Daoy (cell line): ENCODE measurements around the gene TMEM109. TPM values are rescaled to one million over a fixed set of nuclear protein-coding genes. Genes with fewer than 3 reads are reported as not detected.
A peak's percentile ranks its signal among the peaks of the same experiment; 100 is the strongest.

Experiments used
- DNase-seq: peaks from one replicate; pipeline ENCODE4 v3.0.0-alpha.2; 2015; ENCODE audit warnings: low read depth
- total RNA-seq: library from RNA; depleted of rRNA; stranded (reverse); fragments of >200 nt; shearing (Covaris generic); gene quantifications from 2 replicates; pipeline ENCODE4 v1.2.3, GENCODE V29; 2014; rRNA removed

The TMEM109 gene, protein sequence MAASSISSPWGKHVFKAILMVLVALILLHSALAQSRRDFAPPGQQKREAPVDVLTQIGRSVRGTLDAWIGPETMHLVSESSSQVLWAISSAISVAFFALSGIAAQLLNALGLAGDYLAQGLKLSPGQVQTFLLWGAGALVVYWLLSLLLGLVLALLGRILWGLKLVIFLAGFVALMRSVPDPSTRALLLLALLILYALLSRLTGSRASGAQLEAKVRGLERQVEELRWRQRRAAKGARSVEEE
- total RNA-seq = 54.5 and 56.6 TPM in 2 replicates

DNA sequence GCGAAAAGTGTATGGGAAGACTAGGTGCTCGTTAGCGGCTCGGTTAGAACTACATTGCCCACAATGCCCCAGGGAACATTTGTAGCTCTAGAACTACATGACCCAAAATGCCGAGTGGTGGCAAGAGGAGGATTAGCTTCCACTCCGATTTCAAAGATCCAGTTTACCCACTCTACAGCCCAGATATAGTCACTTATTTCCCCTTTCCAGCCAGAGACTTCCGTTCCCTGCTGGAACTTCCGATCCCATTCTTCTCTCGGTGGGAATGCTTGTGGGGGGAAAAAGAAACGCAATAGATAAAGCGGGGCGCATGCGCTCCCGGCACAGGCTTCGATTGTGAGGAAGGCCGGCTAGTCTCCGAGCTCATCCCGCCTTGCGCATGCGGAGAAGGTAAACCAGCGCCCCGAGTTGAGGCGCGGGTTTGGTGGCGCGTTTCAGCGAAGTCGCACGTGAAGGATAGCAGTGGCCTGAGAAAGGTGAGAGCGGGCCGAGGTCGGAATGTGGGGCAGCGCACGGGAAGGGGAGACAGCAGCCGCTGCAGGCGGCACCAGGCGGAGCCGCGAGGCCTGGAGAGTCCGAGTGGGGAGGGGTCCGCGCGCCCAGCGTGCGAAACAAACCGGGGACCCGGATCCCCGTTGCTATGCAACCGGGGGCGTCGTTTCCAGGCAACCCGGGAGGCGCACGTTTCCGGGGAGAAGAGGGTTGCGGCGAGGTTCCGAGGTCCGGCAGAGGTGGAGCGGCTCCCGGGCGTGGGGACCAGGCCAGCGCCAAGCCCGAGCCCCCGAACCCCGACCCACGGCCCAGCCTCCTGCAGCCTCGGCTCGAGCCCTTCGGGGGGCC, at the start of gene TMEM109:
TSS of gene TMEM109 (plus strand) at position 366 of the 840 bp plus-strand sequence. CDS start 5,536 bp downstream, outside the sequence.
- DNase-seq = peak; percentile 91

DNA sequence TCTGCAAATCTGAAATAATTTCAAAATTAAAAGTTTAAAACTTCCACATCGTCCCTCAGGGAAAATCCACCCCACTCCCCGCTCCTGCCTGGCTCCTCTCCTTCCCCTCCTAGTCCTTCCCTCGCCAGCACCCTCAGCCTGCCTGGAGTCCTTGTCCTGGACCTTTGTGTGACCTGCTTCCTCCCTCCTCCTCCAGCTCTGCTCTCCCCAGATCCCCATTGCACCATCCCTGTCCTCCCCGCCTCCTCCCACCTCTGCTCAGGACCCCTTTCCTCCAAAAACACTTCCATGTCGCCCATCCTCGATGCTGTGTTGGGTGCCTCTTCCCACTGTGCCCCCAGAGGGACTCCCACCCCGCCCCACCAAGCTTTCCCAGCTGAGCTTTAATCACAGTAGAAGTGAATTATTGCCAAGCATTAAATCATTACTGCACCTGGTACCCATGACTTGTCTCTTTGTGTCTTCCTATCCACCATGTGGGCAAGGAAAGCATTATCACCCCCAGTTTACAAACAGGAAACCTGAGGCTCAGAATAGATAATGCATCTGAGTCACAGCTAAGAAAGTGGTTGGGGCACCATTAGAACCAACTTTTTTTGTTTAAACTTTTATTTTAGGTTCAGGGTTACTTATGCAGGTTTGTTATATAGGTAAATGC, 49.0 kb upstream of the TMEM109 start:
- no peak for DNase-seq

DNA sequence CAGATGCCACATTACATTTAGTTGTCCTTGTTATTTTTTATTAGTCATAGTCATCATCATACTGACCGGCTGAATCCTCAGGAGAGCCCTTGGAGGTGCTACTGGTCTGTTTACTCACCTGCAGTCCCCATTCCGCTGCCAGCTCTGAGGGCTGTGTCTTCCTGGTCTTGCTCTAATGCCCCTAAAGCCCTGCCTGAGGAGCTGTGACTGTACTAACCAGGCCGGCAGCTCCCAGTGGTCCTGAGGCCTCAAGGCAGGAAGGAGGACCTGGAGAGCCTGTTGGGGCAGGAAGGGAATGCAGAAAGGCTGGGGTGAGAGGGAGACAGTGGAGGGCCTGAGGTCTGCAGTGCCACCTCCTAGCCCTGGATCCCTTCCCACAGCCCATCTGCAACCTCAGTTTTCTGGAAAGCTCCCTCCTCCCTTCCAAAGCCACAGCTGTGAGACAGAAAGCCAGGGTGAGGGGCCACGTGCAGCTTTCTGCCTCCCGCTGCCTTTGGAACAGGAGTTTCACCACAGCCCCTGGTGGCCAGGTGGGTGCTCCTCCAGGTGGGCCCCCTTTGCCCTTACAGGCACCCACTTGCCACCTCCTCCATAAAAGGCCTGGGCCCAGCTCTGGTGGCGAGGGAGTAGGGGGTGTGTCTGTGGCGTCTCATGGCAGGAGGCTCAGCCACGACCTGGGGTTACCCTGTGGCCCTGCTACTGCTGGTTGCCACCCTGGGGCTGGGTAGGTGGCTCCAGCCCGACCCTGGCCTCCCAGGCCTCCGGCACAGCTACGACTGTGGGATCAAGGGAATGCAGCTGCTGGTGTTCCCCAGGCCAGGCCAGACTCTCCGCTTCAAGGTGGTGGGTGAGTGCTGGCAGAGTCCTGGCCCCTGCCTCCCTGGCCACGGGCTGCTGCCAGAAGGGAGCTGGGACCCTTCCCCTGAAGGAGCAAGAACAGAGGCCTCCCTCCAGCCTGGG, 46.8 kb upstream of the TMEM109 start, which contains the start of gene ZP1:
TSS of gene ZP1 (plus strand) at position 632 of the 960 bp plus-strand sequence. CDS start at position 652, 20 bp downstream.
- no peak for DNase-seq

DNA sequence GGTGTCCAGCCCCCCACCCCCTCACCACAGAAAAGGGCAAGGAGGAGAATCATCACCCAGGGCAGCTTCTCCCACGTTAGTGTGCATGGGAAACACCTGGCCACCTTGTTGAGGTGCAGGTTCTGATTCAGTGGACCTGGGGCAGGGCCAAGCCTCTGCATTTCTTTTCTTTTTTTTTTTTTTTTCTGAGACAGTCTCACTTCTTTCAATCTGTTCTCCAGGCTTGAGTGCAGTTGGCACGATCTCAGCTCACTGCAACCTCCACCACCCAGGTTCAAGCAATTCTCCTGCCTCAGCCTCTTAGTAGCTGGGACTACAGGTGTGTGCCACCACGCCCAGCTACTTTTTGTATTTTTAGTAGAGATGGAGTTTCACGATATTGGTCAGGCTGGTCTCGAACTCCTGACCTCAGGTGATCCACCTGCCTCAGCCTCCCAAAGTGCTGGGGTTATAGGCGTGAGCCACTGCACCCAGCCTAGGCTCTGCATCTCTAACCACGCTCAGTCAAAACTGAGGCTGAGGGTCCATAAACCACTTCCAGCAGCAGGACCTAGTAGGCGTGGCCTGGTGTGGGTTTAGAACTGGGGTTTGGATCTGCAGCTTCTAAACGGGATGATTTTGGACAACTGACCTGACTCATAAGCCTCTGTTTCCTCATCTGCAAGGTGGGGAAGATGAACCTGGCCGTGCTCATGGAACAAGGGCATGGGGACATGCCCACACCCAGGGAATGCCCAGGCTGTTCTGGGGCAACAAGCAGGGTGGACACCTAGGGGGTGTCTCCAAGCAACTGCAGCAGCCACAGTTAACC, 45.9 kb upstream of the TMEM109 start:
- no peak for DNase-seq

DNA sequence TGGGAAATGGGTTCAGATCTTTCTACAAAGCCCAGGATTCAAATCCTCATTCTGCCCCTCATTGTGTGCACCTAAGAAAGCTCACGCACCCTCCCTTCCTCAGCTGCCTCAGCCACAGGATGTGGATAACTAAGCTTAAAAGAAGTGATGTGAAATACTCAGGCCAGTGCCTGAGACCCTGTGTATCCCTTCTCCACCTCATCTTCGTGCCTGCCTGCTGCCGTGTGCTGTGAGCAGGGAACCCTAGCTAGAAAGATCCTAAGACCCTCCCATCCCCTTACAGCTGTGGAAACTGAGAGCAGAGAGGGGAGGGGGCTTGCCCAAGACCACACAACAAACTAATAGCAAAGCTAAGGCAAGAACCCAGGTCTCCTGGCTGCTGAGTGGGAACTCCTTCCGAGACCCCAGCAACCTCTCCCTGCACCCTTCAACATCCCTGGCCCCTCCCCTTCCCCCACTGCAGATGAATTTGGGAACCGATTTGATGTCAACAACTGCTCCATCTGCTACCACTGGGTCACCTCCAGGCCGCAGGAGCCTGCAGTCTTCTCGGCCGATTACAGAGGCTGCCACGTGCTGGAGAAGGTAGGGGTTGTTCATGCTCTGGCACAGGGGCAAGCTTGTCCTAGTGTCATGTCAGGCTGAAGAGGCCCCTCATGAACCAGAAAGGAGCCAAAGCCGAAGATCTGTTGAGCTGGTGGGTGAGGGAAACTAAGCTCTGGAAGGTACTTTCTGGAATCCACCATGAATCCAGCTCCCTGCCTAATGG, 45.1 kb upstream of the TMEM109 start:
- DNase-seq = no peak

DNA sequence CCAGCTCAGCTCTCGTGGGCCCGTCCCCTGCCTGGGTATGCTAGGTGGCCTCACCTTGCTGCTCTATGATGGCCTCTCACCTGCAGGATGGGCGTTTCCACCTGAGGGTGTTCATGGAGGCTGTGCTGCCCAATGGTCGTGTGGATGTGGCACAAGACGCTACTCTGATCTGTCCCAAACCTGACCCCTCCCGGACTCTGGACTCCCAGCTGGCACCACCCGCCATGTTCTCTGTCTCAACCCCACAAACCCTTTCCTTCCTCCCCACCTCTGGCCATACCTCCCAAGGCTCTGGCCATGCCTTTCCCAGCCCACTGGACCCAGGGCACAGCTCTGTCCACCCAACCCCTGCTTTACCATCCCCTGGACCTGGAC, 44.5 kb upstream of the TMEM109 start:
- DNase-seq = no peak

DNA sequence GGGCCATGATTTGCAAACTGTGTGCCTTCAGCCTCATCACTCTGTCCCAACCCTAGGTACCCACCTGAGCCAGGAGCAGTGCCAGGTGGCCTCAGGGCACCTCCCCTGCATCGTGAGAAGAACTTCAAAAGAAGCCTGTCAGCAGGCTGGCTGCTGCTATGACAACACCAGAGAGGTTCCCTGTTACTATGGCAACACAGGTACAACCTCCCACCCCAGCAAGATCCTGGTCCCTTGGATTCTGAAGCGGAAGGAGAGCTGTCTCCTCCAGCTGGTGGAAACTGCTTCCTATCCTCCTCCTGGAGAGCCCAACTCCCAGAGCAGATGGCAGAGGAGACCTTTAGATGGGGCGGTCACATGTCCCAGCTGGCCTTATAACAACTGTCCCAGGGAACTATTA, 43.7 kb upstream of the TMEM109 start:
- DNase-seq = no peak

DNA sequence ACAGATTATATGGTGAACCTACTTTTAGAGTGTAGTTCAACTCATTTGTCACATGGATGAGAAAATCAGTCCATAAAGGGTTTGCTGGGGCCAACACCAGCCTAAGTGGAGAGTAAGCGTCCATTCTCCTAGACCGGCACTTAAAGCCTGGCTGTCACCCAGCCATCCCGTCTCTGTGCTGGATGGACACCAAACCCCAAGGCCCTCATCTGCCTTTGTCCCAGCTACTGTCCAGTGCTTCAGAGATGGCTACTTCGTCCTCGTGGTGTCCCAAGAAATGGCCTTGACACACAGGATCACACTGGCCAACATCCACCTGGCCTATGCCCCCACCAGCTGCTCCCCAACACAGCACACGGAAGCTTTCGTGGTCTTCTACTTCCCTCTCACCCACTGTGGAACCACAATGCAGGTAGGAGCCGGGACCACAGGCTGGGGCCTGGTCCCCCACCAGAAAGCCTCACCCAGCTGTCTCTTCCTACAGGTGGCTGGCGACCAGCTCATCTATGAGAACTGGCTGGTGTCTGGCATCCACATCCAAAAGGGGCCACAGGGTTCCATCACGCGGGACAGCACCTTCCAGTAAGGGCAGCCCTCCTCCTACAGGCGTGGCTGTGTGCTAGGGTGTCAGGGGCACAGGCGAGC, 43.1 kb upstream of the TMEM109 start:
- DNase-seq = no peak

DNA sequence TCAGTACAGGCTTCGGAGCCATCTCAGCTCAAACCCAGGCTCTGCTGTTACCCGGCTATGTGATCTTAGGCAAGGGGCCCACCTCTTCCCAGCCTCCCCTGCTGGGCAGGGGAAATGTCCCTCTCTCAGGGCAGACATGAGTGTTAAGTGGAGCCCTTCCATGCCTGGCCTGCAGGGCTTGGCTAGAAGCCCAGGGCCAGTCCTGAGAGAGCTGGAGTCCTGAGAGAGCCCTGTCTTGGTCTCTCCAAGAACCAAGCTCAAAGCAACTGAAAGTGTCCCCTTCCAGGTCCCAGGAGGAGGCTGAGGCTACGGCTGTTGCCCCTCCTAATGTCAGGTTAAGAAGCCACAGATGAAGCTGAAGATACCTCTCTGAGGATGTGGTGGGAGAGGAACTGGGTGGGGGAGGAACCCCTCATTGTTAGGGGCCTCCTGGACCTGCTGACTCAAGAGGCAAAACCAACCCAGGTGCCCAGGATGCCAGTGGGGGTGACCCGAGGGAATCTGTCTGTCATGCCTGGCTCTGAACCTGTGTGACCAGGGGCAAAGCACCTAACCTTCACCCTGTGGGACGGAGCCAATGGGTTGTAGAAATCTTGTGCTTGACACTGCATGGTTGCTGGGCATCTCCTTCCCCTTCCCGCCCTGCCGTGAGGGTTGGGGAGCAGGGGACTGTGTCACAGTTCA, 42.4 kb upstream of the TMEM109 start:
- DNase-seq = peak; percentile 23

DNA sequence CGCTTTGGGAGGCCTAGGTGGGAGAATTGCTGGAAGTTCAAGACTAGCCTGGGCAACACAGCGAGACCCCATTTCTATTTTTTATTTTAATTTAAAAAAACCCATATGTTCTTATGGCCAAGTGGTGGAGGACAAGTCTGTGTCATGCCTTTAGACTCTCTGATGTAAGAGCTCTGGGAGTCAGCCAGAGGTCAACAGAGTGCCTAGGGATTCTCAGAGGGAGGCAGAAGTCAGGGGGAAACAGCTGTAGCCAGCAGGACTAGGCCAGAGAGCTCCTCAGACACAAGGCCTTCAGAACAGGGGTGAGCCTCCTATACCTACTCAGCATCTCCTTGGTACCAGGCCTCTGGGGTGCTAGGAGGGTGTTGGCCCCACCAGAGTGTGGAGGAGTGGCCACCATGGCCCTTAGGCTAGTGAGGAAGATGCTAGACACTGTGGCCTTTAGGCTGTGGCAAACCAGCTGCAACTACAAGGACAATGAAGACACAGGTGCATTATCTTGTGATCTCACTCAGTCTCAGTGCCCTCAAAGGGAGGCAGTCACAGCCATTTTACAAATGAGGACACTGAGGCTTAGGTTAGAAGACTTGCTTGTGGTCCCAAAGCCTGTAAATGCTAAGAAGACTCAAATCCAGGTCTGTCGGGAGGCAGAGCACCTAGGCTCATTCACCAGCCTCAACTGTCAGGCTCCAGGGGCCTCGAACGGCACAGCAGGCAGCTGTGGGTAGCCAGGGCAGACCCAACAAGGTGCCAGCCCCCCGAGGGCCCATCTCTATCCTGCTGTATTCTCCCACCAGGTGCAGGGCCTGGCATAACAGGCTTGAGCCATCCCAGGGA, 41.6 kb upstream of the TMEM109 start:
- DNase-seq = peak; percentile 44

DNA sequence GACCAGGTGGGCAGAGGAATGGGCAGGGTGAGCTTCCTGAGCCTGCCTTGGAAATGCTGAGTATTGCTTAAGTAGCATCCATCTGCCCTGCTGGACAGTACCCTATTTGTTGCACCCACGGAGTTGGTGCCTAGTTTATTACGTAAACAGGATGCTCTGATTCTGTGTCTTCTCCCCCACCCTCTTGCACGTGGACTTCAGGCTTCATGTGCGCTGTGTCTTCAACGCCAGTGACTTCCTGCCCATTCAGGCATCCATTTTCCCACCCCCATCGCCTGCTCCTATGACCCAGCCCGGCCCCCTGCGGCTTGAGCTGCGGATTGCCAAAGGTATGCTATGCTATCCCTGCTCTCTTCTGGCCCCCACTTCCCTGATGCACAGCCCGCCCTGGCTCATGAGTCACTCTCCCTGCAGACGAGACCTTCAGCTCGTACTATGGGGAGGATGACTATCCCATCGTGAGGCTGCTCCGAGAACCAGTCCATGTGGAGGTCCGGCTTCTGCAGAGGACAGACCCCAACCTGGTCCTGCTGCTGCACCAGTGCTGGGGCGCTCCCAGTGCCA, 40.9 kb upstream of the TMEM109 start:
- DNase-seq = peak; percentile 94

DNA sequence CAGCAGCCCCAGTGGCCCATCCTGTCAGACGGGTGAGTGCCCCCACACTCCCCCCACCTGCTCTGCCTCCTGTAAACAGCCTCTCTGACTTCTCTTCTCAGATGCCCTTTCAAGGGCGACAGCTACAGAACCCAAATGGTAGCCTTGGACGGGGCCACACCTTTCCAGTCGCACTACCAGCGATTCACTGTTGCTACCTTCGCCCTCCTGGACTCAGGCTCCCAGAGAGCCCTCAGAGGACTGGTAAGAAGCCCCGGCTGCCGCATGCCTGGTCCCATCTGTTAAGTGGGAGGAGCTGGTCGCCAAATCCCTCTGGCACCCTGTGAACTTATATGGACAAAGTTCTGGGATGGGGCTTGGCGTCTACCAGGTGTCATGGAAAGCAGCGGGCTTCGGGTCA, 40.4 kb upstream of the TMEM109 start:
- DNase-seq = no peak

DNA sequence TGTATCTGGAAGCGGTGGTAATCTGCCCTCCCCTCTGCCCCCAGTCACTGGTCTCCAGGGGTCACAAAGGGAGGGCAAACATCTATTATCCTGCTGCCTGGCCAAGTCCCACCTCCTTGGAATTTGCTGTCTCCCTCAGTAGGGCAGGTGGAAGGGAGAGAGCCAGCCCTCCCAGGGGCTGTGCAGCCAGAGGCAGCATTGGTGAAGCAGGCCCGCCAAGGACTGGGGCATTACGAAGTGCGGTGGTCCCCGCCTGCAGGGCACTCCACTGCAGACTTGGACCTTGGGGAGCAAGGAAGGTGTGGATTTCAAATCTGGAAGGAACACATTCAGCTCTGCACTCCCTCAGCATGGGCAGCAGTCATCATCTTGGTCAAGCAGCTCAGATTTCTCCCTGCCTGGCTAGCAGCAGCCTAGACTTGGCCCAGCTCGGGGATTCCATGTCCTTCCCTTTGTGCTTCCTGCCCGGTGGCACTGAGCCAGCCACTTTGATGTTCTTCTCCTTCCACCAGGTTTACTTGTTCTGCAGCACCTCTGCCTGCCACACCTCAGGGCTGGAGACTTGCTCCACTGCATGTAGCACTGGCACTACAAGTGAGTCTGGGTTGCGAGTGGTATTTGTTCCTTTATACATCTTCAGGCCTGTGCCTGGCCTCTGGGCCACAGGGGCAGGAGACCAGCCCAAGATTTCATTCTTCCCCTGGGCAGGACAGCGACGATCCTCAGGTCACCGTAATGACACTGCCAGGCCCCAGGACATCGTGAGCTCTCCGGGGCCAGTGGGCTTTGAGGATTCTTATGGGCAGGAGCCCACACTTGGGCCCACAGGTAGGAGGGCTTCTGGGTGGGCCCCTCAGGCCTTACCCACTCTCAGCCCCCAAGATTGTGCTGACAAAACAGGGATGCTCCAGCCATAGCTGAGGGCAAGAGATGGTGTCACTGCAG, 39.3 kb upstream of the TMEM109 start:
- no peak for DNase-seq

DNA sequence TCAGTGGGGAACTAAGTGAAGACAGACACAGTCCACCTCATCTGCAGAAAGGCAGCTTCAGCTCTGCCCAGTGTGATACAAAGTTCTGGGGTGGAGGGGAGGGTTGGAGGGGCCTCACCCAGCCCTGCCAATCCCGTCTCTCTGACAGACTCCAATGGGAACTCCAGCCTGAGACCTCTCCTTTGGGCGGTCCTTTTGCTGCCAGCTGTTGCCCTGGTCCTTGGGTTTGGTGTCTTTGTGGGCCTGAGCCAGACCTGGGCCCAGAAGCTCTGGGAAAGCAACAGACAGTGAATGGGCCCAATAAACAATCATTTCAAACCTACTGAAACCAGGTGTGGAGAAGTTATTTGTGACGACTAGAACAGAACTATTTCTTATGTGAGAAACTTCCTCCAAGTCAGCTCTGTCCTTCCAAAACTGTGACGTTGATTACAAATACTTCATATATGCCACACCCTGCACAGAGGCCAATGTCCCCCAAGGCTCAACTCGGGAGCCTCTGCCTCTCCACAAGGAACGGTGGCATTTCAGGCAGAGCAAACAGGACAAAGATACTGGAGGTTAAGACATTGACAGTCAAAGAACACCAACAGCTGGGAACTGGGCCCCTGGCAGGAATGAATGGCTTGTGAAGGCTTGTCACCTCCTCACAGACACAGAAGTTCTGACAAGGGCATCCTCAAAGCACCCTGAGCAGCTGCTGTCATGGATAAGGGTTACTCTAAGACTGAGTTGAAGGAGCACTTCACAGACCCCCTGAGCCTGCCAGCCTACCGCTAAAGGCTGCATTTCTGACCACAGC, 38.4 kb upstream of the TMEM109 start:
- no peak for DNase-seq

DNA sequence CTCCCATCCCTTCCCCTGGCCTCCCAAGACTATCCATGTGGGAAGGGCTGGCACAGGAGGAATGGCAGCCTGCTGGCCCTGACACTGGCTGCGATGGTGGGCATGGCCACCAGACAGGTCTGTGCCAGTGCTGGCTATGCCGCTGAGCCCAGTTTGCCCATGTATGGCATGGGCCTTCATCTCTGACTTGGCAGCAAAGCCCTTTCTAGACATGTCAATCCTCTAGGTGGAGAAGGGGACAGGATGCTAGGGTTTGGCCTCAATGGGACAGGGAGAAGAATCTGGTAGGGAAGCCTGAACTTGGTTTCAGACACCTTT, 37.8 kb upstream of the TMEM109 start:
- DNase-seq = no peak
